Parathyroid adenoma (tissue), 2 donors: Measurements from ENCODE around the gene ADARB2.

Source experiments
- H2AFZ ChIP-seq: fragments of 300-600 bp; sonication (generic); one replicate; pipeline ENCODE4 v1.7.0; 2017; ENCODE audit warnings: antibody characterized with exemption, mild to moderate bottlenecking
- H3K27ac ChIP-seq: fragments of 300-600 bp; sonication (generic); one replicate; pipeline ENCODE4 v1.7.0; 2017
- H3K27me3 ChIP-seq: fragments of 300-600 bp; sonication (generic); one replicate; pipeline ENCODE4 v1.7.0; 2017; ENCODE audit warnings: low read length; ENCODE audit not compliant: control insufficient read depth, insufficient read depth
- H3K36me3 ChIP-seq: fragments of 300-600 bp; sonication (generic); one replicate; pipeline ENCODE4 v1.7.0; 2017; ENCODE audit warnings: low read length; ENCODE audit not compliant: control insufficient read depth, insufficient read depth
- H3K4me1 ChIP-seq: fragments of 300-600 bp; sonication (generic); one replicate; pipeline ENCODE4 v1.7.0; 2017; ENCODE audit warnings: control low read depth
- H3K4me2 ChIP-seq: fragments of 300-600 bp; sonication (generic); one replicate; pipeline ENCODE4 v1.7.0; 2017; ENCODE audit warnings: low read length
- H3K4me3 ChIP-seq: fragments of 300-600 bp; sonication (generic); one replicate; pipeline ENCODE4 v1.7.0; 2017; ENCODE audit warnings: low read depth, low read length
- H3K79me2 ChIP-seq: fragments of 300-600 bp; sonication (generic); one replicate; pipeline ENCODE4 v1.7.0; 2017; ENCODE audit warnings: control low read depth
- H3K9ac ChIP-seq: fragments of 300-600 bp; sonication (generic); one replicate; pipeline ENCODE4 v1.7.0; 2017; ENCODE audit warnings: mild to moderate bottlenecking
- H3K9me3 ChIP-seq: fragments of 300-600 bp; sonication (generic); one replicate; pipeline ENCODE4 v1.7.0; 2017; ENCODE audit warnings: low read length; ENCODE audit not compliant: control insufficient read depth
- CTCF ChIP-seq: fragments of 300-600 bp; sonication (generic); IDR thresholded peaks from one replicate; pipeline ENCODE4 v1.7.0; 2017; ENCODE audit warnings: antibody characterized with exemption, mild to moderate bottlenecking
- donor health status: primary hyperparathyroidism.

The ADARB2 gene

GRCh38 chr10:1230592-1231275, 506.6 kb downstream of the ADARB2 start:
- Histone ChIP-seq H3K4me3 (no peak overlapping the region), H3K36me3 (no peaks in the 10 kb centered on the region), H3K4me1 (no peaks in the 10 kb centered on the region), H2AFZ (no peak overlapping the region), H3K9me3 (no peaks in the 10 kb centered on the region), H3K9ac (no peak overlapping the region), H3K79me2 (no peaks in the 10 kb centered on the region), H3K4me2 (no peak overlapping the region), H3K27me3 (no peaks in the 10 kb centered on the region), H3K27ac (no peak overlapping the region)
- no peak for TF ChIP-seq CTCF

GRCh38 chr10:1230138-1230537, 507.2 kb downstream of the ADARB2 start:
- no peak overlapping the region for H3K9ac ChIP-seq
- H3K4me2 ChIP-seq = no peak overlapping the region
- no peaks in the 10 kb centered on the region for H3K4me1 ChIP-seq
- H3K27me3 ChIP-seq = no peaks in the 10 kb centered on the region
- H2AFZ ChIP-seq = no peak overlapping the region
- no peaks in the 10 kb centered on the region for H3K36me3 ChIP-seq
- TF ChIP-seq CTCF = no peak
- H3K27ac ChIP-seq = no peak overlapping the region
- no peaks in the 10 kb centered on the region for H3K79me2 ChIP-seq
- H3K9me3 ChIP-seq = no peaks in the 10 kb centered on the region
- H3K4me3 ChIP-seq = no peak overlapping the region

GRCh38 chr10:1229574-1229973, 507.8 kb downstream of the ADARB2 start:
- H3K36me3 ChIP-seq = no peaks in the 10 kb centered on the region
- H3K27ac ChIP-seq = no peak overlapping the region
- H3K9ac ChIP-seq = no peak overlapping the region
- H3K4me1 ChIP-seq = no peaks in the 10 kb centered on the region
- H3K4me2 ChIP-seq = no peak overlapping the region
- H3K27me3 ChIP-seq = no peaks in the 10 kb centered on the region
- H3K9me3 ChIP-seq = no peaks in the 10 kb centered on the region
- no peak overlapping the region for H2AFZ ChIP-seq
- no peaks in the 10 kb centered on the region for H3K79me2 ChIP-seq
- no peak overlapping the region for H3K4me3 ChIP-seq
- no peak for TF ChIP-seq CTCF

- no peaks in the 10 kb centered on the region for H3K4me1 ChIP-seq
- no peak for TF ChIP-seq CTCF
- H3K9me3 ChIP-seq = no peaks in the 10 kb centered on the region
- H3K79me2 ChIP-seq = no peaks in the 10 kb centered on the region
- no peak overlapping the region for H3K9ac ChIP-seq
- H3K27ac ChIP-seq = no peak overlapping the region
- H2AFZ ChIP-seq = no peak overlapping the region
- H3K36me3 ChIP-seq = no peaks in the 10 kb centered on the region
- H3K27me3 ChIP-seq = no peaks in the 10 kb centered on the region
- no peak overlapping the region for H3K4me2 ChIP-seq
- no peak overlapping the region for H3K4me3 ChIP-seq
Measured at GRCh38 chr10:1229116-1229515, 508.2 kb downstream of the ADARB2 start.

- no peaks in the 10 kb centered on the region for H3K9me3 ChIP-seq
- no peaks in the 10 kb centered on the region for H3K36me3 ChIP-seq
- H2AFZ ChIP-seq = no peak overlapping the region
- no peak overlapping the region for H3K27ac ChIP-seq
- no peak for TF ChIP-seq CTCF
- H3K27me3 ChIP-seq = no peaks in the 10 kb centered on the region
- no peak overlapping the region for H3K4me3 ChIP-seq
- no peaks in the 10 kb centered on the region for H3K4me1 ChIP-seq
- H3K4me2 ChIP-seq = no peak overlapping the region
- no peaks in the 10 kb centered on the region for H3K79me2 ChIP-seq
- H3K9ac ChIP-seq = no peak overlapping the region
Measured at GRCh38 chr10:1228467-1228975, 508.8 kb downstream of the ADARB2 start.
